ENCODE data around the gene CCR5AS.
A peak's percentile ranks its signal among the peaks of the same experiment; 100 is the strongest.

Gene CCR5AS

GRCh38 chr3:46416811-46417510 lies 10.1 kb upstream of the CCR5AS start:
- no peak overlapping the region for H3K14ac ChIP-seq (ENCODE audit: insufficient read length)
- no peak overlapping the region for H2BK5ac ChIP-seq (ENCODE audit: low read depth, low read length)
- H3K27me3 ChIP-seq (replicated peaks in 1 of 4; ENCODE audit: control insufficient read depth in 3 of 4, extremely low read depth in 1 of 4, insufficient read depth in 3 of 4, low read length in 3 of 4) = no peaks in the 10 kb centered on the region
- H2BK20ac ChIP-seq (ENCODE audit: low read length) = no peak overlapping the region
- no peak overlapping the region for H3K9ac ChIP-seq (replicated peaks in 1 of 4; ENCODE audit: extremely low read depth in 1 of 4, low read depth in 3 of 4, low read length in 3 of 4)
- no peak overlapping the region for H2BK15ac ChIP-seq (ENCODE audit: low read length)
- no peak overlapping the region for H2BK12ac ChIP-seq (ENCODE audit: low read depth, low read length)
- no peak for FAIRE-seq
- no peaks in the 10 kb centered on the region for H3K79me2 ChIP-seq (ENCODE audit: control insufficient read depth in 1 of 2, insufficient read depth in 2 of 2, low read length in 2 of 2)
- H3K4ac ChIP-seq (replicated peaks; ENCODE audit: insufficient read length, low read depth, low read length) = no peak overlapping the region
- H3K18ac ChIP-seq (ENCODE audit: extremely low read depth, low read length) = no peak overlapping the region
- H3K27ac ChIP-seq (ENCODE audit: low read depth, low read length) = no peak overlapping the region
- H3K9me3 ChIP-seq (ENCODE audit: insufficient read depth in 2 of 2, low read depth in 1 of 2, low read length in 1 of 2) = no peaks in the 10 kb centered on the region
- peaks cover 0 to 6% (median 5%) of the 10 kb centered on the region in 4 experiments; a peak in 4 of 7 replicates for H3K4me1 ChIP-seq (replicated peaks in 1 of 4; ENCODE audit: control insufficient read depth in 3 of 4, insufficient read depth in 4 of 4, low read length in 3 of 4)
- H4K91ac ChIP-seq (replicated peaks; ENCODE audit: insufficient read length, low read length) = no peak overlapping the region
- no peak overlapping the region for H3K56ac ChIP-seq (replicated peaks; ENCODE audit: insufficient read length, low read depth, low read length)
- ChIA-PET POLR2A (ENCODE audit: partially characterized antibody) (no interaction called here), CTCF (ENCODE audit: partially characterized antibody) (interaction anchor here (0.9 to 2.1 kb wide), 5 partner anchors 8 to 202 kb away, joined by 3 to 4 read pairs (median 3); no protein-coding TSS in a partner anchor)
- no peaks in the 10 kb centered on the region for H3K36me3 ChIP-seq (ENCODE audit: control insufficient read depth in 2 of 4, insufficient read depth in 4 of 4, low read length in 3 of 4)
- no peak for DNase-seq (ENCODE audit: low read depth in 1 of 2, low spot score in 2 of 2)
- no peaks in the 10 kb centered on the region for H3K23me2 ChIP-seq (ENCODE audit: low read depth, low read length)
- H2AK5ac ChIP-seq (ENCODE audit: low read depth, low read length) = no peak overlapping the region
- H3K79me1 ChIP-seq (ENCODE audit: low read depth, low read length) = no peaks in the 10 kb centered on the region
- H2BK120ac ChIP-seq (replicated peaks; ENCODE audit: low read depth, low read length) = no peak overlapping the region
- 89% methylated on average over 7 of the region's 7 CpGs; no CpG with 5 or more reads in 1 of the 2 experiments for WGBS, 2 experiments (ENCODE audit: extremely low coverage in 1 of 2, insufficient coverage in 1 of 2, insufficient read length in 1 of 2, insufficient replicate concordance in 2 of 2, low coverage in 1 of 2, low lambda C conversion rate in 2 of 2, missing lambda C conversion rate in 1 of 2)
- 0 out of 2 replicates have a peak overlapping the region, but pooled peaks have one; percentile 16 for H2AFZ ChIP-seq (ENCODE audit: low read length)
- no peak overlapping the region for H3K4me2 ChIP-seq (ENCODE audit: insufficient read depth in 1 of 2, low read depth in 2 of 2, low read length in 2 of 2)
- H3K4me3 ChIP-seq (ENCODE audit: extremely low read depth in 1 of 4, insufficient read depth in 2 of 4, low read depth in 3 of 4, low read length in 4 of 4) = no peak overlapping the region
- no peak overlapping the region for H3K23ac ChIP-seq (ENCODE audit: insufficient read length)
- no peak overlapping the region for H4K8ac ChIP-seq (ENCODE audit: extremely low read depth, insufficient read depth, low read length)
- H4K20me1 ChIP-seq (replicated peaks in 1 of 2; ENCODE audit: control insufficient read depth in 1 of 2, insufficient read depth in 2 of 2, low read length in 2 of 2) = no peaks in the 10 kb centered on the region
- H4K5ac ChIP-seq (ENCODE audit: insufficient read length, low read depth, low read length) = no peak overlapping the region
- TF ChIP-seq, protein P1, sequence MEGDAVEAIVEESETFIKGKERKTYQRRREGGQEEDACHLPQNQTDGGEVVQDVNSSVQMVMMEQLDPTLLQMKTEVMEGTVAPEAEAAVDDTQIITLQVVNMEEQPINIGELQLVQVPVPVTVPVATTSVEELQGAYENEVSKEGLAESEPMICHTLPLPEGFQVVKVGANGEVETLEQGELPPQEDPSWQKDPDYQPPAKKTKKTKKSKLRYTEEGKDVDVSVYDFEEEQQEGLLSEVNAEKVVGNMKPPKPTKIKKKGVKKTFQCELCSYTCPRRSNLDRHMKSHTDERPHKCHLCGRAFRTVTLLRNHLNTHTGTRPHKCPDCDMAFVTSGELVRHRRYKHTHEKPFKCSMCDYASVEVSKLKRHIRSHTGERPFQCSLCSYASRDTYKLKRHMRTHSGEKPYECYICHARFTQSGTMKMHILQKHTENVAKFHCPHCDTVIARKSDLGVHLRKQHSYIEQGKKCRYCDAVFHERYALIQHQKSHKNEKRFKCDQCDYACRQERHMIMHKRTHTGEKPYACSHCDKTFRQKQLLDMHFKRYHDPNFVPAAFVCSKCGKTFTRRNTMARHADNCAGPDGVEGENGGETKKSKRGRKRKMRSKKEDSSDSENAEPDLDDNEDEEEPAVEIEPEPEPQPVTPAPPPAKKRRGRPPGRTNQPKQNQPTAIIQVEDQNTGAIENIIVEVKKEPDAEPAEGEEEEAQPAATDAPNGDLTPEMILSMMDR (IDR thresholded peaks at IDR 0.05; ENCODE audit: control extremely low read depth in 1 of 3, insufficient read depth in 1 of 3, low read depth in 1 of 3, low read length in 3 of 3) = no peak
- TF ChIP-seq BRCA1 (IDR thresholded peaks at IDR 0.05; ENCODE audit: low read depth, low read length) (no peak), POLR2AphosphoS5 (IDR thresholded peaks at IDR 0.05; ENCODE audit: low read depth, low read length) (no peak), CBX8 (IDR thresholded peaks at IDR 0.05; ENCODE audit: borderline replicate concordance, low read depth, low read length) (no peak), FOSL1 (IDR thresholded peaks at IDR 0.05; ENCODE audit: insufficient read depth, low read depth, low read length) (no peak), EGR1 (IDR thresholded peaks at IDR 0.05; ENCODE audit: borderline replicate concordance, low read depth, low read length) (no peak), TAF7 (optimal IDR thresholded peaks at IDR 0.05; ENCODE audit: borderline replicate concordance, low read depth, low read length) (no peak), RXRA (IDR thresholded peaks at IDR 0.05; ENCODE audit: insufficient read depth, low read depth, low read length) (no peak), BCL11A (IDR thresholded peaks at IDR 0.05; ENCODE audit: low read depth in 2 of 2, low read length in 2 of 2) (no peak)
- TF ChIP-seq, protein P2, sequence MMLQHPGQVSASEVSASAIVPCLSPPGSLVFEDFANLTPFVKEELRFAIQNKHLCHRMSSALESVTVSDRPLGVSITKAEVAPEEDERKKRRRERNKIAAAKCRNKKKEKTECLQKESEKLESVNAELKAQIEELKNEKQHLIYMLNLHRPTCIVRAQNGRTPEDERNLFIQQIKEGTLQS (IDR thresholded peaks at IDR 0.05; ENCODE audit: insufficient read depth, low read depth, low read length) = no peak
